ENCODE measurements around the gene ENO4. TPM values are rescaled to one million over a fixed set of nuclear protein-coding genes. Genes with fewer than 3 reads are reported as not detected.

ENO4 gene, protein sequence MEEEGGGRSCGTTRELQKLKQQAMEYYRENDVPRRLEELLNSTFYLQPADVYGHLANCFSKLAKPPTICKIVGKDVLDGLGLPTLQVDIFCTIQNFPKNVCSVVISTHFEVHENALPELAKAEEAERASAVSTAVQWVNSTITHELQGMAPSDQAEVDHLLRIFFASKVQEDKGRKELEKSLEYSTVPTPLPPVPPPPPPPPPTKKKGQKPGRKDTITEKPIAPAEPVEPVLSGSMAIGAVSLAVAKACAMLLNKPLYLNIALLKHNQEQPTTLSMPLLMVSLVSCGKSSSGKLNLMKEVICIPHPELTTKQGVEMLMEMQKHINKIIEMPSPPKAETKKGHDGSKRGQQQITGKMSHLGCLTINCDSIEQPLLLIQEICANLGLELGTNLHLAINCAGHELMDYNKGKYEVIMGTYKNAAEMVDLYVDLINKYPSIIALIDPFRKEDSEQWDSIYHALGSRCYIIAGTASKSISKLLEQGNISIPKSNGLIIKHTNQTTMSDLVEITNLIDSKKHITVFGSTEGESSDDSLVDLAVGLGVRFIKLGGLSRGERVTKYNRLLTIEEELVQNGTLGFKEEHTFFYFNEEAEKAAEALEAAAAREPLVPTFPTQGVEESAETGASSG
- total RNA-seq = not detected

DNA sequence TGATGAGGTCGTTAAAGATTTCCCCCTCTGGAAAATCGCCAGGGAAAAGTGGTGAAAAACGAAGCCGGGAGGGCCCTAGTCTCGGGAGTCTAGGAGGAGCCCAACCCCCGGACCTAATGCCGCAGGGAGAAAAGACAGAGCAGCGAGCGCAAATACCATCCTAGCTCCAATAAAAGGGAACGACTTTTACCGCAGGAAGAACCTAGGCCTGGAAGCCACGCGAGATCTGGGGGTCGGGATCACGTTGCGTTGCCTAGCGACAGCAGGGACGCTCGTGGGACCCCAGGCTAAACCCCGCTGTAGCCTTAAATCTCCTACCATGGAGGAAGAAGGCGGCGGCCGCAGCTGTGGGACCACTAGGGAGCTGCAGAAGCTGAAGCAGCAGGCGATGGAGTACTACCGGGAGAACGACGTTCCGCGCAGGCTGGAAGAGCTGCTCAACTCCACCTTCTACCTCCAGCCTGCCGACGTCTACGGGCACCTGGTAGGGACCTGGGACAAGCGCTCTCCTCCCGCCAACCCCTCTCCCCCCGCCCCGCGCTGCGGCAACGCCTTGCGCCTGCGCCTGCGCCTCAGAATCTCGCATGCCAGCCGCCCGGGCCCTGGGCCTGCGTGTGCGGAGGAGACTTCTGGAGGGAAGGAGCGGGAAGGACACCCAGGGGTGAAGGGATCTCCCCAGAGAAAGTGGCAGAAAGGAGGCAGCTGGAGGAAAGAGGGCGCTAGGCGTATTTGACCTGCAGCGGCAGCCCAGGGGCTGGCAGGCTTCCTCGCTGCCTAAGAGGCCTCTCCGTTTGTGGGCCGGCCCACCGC is at the start of gene ENO4:
Gene ENO4 (plus strand): TSS at position 252 of the 810 bp plus-strand sequence. CDS start 68 bp downstream, at position 320.

Other genes starting within 250 kb of the ENO4 start
- not detected for gene PNLIPRP2, start 228.5 kb upstream of the ENO4 start, total RNA-seq
- under 1 TPM in 1 of 2 experiments, not detected in 1; 0.05 TPM for gene HSPA12A, start 106.9 kb upstream of the ENO4 start, total RNA-seq
- gene SHTN1, start 155.7 kb downstream of the ENO4 start, total RNA-seq = under 1 TPM; 0.08 to 0.53 TPM

All from activated naive CD4-positive, alpha-beta T cell treated with anti-CD3 and anti-CD28 coated beads, Interleukin-2, amount 10 ng/mL, durations not matched to agents 5 hours and 36 hours (primary cell).